ENCODE measurements around the gene HTR2B.

Gene HTR2B

GRCh38 chr2:231126123-231126522 lies 1.3 kb upstream of the HTR2B start:
- Histone ChIP-seq H3K27ac (no peak overlapping the region), H3K27me3 (ENCODE audit: control insufficient read depth, insufficient read depth, low read length) (no peaks in the 10 kb centered on the region), H3K4me2 (ENCODE audit: low read length) (no peak overlapping the region), H3K9ac (no peak overlapping the region), H2AFZ (no peak overlapping the region), H3K4me3 (ENCODE audit: low read depth, low read length) (no peak overlapping the region), H3K36me3 (ENCODE audit: control insufficient read depth, insufficient read depth, low read length) (no peaks in the 10 kb centered on the region), H3K9me3 (ENCODE audit: control insufficient read depth, low read length) (no peaks in the 10 kb centered on the region), H3K4me1 (peaks cover 10% of the 10 kb centered on the region), H3K79me2 (peaks cover 3% of the 10 kb centered on the region)
- TF ChIP-seq, protein P1, sequence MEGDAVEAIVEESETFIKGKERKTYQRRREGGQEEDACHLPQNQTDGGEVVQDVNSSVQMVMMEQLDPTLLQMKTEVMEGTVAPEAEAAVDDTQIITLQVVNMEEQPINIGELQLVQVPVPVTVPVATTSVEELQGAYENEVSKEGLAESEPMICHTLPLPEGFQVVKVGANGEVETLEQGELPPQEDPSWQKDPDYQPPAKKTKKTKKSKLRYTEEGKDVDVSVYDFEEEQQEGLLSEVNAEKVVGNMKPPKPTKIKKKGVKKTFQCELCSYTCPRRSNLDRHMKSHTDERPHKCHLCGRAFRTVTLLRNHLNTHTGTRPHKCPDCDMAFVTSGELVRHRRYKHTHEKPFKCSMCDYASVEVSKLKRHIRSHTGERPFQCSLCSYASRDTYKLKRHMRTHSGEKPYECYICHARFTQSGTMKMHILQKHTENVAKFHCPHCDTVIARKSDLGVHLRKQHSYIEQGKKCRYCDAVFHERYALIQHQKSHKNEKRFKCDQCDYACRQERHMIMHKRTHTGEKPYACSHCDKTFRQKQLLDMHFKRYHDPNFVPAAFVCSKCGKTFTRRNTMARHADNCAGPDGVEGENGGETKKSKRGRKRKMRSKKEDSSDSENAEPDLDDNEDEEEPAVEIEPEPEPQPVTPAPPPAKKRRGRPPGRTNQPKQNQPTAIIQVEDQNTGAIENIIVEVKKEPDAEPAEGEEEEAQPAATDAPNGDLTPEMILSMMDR (IDR thresholded peaks at IDR 0.05): no peak

DNA sequence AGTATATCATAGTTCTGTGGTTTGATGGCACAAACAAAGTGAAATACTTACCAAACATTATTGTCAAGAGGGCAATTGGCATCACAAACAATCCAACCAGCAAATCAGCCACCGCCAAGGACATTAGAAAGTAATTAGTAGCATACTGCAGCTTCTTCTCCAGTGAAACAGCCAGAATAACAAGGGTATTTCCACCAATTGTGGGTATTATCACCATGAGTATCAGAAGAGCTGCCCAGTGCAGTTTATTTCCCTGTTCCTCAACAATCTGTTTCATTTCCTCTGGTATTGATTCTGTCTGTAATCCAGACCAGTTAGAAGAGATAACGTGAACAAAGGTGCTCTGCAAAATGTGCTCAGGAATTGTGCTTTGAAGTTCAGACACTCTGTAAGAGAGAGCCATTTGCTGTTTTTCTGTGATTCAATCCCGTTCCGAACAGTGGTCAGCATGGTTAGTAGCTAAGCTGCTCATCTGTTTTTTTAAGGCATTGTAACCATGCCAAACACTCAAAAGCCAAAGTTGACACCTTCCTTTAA lies 1.4 kb downstream of the HTR2B start:
- TF ChIP-seq, protein P1 (IDR thresholded peaks at IDR 0.05): no peak
- H3K9me3 ChIP-seq (ENCODE audit: control insufficient read depth, low read length): no peaks in the 10 kb centered on the region
- H3K36me3 ChIP-seq (ENCODE audit: control insufficient read depth, insufficient read depth, low read length): no peaks in the 10 kb centered on the region
- peaks cover 3% of the 10 kb centered on the region for H3K79me2 ChIP-seq
- no peak overlapping the region for H3K27ac ChIP-seq
- peak overlapping the region; percentile 42 for H3K4me2 ChIP-seq (ENCODE audit: low read length)
- H3K4me3 ChIP-seq (ENCODE audit: low read depth, low read length): no peak overlapping the region
- H3K27me3 ChIP-seq (ENCODE audit: control insufficient read depth, insufficient read depth, low read length): no peaks in the 10 kb centered on the region
- H3K4me1 ChIP-seq: peaks cover 5% of the 10 kb centered on the region
- no peak overlapping the region for H2AFZ ChIP-seq
- no peak overlapping the region for H3K9ac ChIP-seq

DNA sequence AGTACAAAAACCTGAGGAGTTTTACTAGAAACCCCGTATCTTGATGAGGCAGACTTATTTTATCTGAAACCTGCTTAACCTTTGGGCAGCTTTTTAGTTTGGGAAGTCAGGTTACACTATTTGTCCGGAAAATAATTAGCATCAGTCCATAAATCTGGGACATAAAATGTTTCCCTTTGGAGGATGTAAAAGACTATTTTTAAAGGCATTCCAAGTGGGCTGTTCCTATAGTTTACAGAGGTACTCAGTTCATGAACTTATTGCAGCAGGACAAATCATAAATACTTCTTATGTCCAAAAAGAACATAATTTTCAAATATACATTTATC lies 6.3 kb downstream of the HTR2B start:
- H3K27ac ChIP-seq: no peak overlapping the region
- H3K4me3 ChIP-seq (ENCODE audit: low read depth, low read length): no peak overlapping the region
- no peaks in the 10 kb centered on the region for H3K36me3 ChIP-seq (ENCODE audit: control insufficient read depth, insufficient read depth, low read length)
- H3K9me3 ChIP-seq (ENCODE audit: control insufficient read depth, low read length): no peaks in the 10 kb centered on the region
- no peaks in the 10 kb centered on the region for H3K79me2 ChIP-seq
- H3K4me1 ChIP-seq: peaks cover 3% of the 10 kb centered on the region
- TF ChIP-seq, protein P1 (IDR thresholded peaks at IDR 0.05): no peak
- no peak overlapping the region for H3K9ac ChIP-seq
- no peak overlapping the region for H2AFZ ChIP-seq
- H3K4me2 ChIP-seq (ENCODE audit: low read length): no peak overlapping the region
- H3K27me3 ChIP-seq (ENCODE audit: control insufficient read depth, insufficient read depth, low read length): no peaks in the 10 kb centered on the region

DNA sequence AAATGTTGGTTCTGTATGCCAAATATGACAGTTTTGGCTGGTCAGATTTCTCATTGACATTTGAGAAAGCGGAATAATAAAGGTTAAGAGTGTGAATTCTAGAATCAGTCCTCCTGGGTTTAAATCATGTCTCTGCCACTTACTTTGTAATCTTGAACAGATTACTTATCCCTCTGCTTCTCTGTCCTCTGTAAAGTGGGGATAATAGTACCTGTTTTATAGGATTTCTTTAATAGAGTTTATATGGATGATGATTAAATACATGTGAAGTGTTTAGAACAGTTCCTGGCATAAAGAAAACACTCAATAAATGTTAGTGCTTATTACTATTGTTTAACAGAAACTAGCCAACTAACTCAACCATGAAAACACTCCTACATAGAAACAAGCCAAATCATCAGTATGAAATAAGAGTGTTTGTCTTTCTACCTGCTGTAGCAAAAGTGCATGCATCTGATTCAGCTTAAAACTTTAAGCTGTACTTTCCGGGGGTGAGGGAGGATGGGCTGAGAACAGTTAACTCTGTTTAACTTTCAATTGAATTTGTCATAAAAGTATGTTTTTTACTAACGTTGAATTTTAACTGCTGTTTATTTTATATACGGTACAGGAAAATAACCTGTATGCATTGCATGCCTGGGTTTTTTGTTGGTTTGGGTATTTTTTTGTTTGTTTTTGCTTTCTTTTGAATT lies 6.8 kb downstream of the HTR2B start:
- Histone ChIP-seq H3K79me2 (no peaks in the 10 kb centered on the region), H3K9me3 (ENCODE audit: control insufficient read depth, low read length) (no peaks in the 10 kb centered on the region), H3K27ac (no peak overlapping the region), H3K4me3 (ENCODE audit: low read depth, low read length) (no peak overlapping the region), H2AFZ (no peak overlapping the region), H3K27me3 (ENCODE audit: control insufficient read depth, insufficient read depth, low read length) (no peaks in the 10 kb centered on the region), H3K4me2 (ENCODE audit: low read length) (no peak overlapping the region), H3K36me3 (ENCODE audit: control insufficient read depth, insufficient read depth, low read length) (no peaks in the 10 kb centered on the region), H3K9ac (no peak overlapping the region), H3K4me1 (peaks cover 3% of the 10 kb centered on the region)
- TF ChIP-seq, protein P1 (IDR thresholded peaks at IDR 0.05): no peak

- Histone ChIP-seq H3K4me1 (peaks cover 3% of the 10 kb centered on the region), H3K4me2 (ENCODE audit: low read length) (no peak overlapping the region), H3K36me3 (ENCODE audit: control insufficient read depth, insufficient read depth, low read length) (no peaks in the 10 kb centered on the region), H3K27me3 (ENCODE audit: control insufficient read depth, insufficient read depth, low read length) (no peaks in the 10 kb centered on the region), H3K4me3 (ENCODE audit: low read depth, low read length) (no peak overlapping the region), H3K79me2 (no peaks in the 10 kb centered on the region), H3K9ac (no peak overlapping the region), H3K9me3 (ENCODE audit: control insufficient read depth, low read length) (no peaks in the 10 kb centered on the region), H3K27ac (no peak overlapping the region), H2AFZ (no peak overlapping the region)
- TF ChIP-seq, protein P1 (IDR thresholded peaks at IDR 0.05): no peak
Measured at GRCh38 chr2:231117148-231117547, 7.7 kb downstream of the HTR2B start.
